DMS79 (cell line): ENCODE data around the gene ARMC6.
A peak's percentile ranks its signal among the peaks of the same experiment; 100 is the strongest.

Experiments used
- DNase-seq: peaks from one replicate; lab custom pipeline; 2025; lab: John Stamatoyannopoulos, UW

Gene ARMC6

DNA sequence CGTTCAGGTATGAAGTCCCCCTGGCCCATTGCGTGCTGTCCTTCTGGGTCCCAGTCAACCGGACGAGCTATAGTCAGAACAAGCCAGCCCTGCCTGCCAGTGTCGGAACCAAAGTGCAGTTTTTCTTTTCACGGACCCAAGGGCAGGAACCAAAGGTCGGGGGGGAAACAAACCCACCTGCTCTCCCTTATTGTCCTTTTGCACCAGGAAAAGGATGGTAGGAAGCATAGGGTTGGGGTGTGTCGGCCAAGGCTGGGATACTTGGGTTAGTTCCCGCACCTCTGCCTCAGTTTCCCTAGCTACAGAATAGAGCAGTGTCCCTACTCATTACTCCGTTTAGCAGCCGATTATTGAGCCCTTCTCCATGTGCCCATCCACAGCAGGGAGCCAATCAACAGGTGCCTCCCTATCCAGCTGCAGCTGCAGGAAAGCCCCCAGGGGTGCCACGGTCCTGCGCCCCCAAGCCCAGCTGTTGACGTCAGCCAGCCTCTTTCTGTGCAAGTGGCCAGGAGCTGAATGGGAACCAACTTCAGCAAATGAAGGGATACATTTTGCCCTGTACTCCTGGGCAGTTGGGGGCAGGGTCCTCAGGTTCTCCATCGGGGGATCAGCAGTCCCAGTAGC lies 21.0 kb downstream of the ARMC6 start:
- no peak for DNase-seq

DNA sequence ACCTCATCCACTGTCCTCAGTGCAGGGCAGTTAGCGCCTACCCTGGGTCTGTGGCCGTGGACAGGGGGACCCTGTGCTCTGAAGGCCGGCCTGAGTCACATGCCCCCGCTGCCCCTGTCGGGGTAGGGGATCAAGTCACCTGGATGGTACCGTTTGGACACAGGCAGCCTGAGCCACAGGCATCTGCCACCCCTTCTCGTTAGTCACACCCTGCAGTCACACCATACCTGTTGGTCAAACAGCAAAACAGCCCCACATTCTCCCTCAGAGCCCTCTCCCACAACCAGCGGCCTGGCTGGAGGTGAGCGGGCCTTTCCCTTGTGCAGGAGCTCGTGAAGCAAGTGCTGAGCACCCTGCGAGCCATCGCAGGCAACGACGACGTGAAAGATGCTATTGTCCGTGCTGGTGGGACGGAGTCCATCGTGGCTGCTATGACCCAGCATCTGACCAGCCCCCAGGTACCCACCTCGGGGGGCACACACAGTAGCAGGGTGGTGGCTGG lies 21.6 kb downstream of the ARMC6 start:
- DNase-seq: no peak

DNA sequence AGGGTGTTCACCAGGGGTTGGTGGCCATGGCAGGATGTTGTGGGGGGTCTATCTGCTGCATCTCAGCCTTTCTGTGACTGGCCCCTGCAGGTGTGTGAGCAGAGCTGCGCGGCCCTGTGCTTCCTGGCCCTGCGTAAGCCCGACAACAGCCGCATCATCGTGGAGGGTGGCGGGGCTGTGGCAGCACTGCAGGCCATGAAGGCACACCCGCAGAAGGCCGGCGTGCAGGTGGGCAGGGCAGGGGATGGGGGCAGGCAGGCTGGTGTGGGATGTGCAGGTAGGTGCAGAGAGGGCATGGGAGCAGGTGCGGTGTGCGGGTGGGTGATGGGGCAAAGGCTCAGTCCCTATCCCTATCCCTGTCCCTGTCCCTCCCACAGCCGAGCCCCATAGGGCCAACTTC lies 22.3 kb downstream of the ARMC6 start:
- no peak for DNase-seq

DNA sequence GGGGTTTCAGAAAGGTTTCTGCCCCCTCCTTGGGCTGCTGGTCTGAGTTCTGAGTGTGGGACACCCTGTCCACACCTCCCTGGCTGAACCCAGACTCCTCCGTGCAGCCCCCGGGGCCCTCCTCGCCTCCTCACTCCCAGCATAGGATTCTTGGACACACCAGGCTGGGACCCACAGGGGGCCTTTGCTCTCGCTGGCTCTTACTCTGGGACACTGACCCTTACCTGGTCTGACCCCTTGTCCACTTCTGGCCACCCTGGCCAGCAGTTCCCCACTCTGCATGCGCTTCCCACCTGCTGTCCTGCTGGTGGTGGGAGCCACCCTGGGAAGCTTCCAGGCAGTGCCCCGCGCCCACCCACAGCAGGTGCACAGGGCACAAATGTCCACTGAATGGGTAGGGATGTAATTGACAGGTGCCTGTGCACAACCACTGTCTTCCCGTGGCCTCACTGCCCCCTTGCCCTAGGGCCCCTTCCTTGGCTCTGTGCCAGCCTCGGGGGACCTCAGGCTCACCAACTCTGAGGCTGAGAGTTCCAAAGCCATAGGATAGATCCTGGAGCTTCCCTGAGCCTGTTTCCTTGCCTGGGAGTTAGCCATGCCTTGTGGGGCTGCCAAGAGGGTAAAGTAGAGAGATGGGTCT lies 23.4 kb downstream of the ARMC6 start:
- no peak for DNase-seq

DNA sequence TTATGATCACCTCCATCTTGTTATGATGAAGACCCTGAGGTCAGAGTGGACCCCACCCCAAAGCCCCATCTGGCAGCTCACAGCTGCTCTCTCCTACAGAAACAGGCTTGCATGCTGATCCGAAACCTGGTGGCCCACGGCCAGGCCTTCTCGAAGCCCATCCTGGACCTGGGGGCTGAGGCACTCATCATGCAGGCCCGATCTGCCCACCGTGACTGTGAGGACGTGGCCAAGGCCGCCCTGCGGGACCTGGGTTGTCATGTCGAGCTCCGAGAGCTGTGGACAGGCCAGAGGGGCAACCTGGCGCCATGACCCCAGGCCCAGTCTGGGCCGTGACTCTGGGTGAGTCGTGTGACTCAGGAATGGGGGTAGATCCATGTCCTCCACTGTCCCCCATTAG lies 23.9 kb downstream of the ARMC6 start:
- no peak for DNase-seq

DNA sequence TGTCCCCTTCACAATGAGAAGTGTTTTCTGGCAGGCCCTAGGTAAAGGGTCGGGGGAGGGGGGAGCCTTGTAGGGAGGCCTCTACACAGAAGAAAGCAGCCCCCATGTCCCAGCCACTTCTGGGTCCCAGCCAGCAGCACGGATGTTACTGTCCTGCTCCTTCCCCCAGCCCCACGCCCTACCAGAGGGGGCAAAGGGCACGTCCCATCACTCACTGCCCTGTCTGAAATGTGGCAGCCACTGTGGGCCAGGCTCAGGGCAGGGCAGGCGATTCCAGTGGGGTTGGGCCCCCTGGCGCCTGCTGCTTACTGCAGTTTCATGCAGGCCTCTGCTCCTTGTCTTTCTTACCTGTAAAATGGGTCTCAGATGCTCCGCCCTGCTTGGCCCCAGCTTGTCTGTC lies 24.3 kb downstream of the ARMC6 start:
- DNase-seq: no peak

DNA sequence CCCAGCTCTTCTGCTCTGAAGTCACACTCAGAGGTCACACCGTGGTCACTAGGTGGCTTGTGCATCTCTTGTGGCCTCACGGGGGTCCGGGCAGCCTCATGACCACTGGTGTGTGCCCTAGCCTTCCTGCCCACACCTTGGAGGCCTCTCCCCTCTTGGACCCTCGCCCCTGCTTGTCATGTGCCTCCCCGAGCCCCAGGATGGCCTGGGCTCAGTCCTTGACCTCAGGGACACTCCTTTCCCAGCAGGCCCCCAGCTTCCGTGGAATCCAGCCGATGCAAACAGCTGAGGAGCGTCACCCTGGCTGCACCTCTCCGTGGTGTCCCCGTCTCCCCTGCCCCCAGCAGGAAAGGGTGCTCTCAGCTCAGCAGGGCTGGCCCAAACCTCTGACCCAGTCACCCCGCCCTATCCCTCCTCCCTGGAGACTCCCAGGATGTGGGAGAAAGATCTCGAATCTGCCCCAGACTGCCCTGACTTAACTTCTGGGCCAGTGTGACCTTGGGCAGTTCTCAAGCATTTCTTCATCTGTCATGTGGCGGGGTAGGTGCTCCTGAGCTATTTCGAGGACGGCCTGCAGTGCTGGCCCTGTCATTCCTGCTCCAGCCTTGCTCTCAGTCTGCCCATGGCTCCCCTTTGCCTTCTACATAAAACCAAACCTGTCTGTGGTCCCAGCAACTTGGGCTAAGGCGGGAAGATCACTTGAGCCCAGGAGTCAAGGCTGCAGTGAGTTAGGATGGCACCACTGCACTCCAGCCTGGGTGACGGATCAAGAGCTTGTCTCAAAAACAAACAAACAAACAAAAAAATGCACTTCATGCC lies 25.8 kb downstream of the ARMC6 start:
- no peak for DNase-seq

DNA sequence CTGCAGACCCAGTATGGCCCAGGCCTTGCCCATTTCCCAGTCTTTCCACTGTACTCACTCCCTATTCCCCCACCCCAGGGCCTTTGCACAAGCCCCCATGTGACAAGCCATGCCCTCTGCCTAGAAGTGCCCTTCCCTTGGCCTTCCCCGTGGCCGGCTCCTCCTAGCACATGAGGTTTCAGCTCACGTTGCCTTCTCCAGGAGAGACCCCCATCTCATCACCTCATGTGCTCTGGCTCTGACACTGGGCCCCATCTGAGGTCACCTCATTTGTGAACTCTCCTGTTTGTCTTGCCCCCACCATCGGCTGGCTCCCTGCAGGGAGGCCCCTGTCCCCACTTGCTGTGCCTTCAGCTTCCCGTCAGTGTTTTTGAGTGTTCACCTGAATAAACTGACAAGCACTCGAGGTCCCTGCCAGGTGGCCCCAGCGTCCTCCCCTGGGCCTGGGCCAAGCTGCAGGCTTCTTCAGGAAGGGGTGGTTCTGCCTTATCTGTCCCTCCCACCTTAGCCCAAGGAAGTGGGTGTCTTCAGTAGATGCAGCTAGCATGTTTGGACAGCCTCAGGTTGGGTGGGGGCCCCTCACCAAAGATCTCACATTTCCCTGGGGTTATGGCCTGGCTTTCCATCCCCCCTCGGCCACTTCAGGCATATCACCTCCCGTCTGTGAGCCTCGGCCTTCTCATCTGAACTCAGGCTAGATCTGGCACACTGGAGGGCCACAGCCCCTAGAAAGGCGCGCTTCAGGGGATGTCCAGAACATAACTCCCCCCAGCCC lies 26.6 kb downstream of the ARMC6 start:
- peak; percentile 9 for DNase-seq

DNA sequence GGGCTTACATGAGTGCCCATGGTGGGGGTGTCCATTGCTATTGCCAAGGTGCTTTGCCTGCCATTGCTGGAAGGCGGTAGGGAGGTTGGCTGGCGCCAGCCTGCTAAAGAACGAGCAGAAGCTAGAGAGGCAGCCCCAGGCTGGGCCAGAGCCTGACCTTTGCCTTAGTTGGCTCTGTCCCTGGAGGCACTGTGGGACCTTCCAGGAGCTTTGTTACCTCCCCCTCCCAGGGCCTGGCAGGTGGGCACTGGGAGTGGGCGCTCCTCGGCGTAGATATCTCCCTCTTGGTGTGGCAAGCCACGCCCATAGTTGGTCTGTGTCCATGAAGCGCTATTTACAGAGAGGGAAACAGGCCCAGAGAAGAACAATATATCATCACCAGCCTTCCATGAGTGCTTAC lies 28.1 kb downstream of the ARMC6 start:
- peak; percentile 20 for DNase-seq

DNA sequence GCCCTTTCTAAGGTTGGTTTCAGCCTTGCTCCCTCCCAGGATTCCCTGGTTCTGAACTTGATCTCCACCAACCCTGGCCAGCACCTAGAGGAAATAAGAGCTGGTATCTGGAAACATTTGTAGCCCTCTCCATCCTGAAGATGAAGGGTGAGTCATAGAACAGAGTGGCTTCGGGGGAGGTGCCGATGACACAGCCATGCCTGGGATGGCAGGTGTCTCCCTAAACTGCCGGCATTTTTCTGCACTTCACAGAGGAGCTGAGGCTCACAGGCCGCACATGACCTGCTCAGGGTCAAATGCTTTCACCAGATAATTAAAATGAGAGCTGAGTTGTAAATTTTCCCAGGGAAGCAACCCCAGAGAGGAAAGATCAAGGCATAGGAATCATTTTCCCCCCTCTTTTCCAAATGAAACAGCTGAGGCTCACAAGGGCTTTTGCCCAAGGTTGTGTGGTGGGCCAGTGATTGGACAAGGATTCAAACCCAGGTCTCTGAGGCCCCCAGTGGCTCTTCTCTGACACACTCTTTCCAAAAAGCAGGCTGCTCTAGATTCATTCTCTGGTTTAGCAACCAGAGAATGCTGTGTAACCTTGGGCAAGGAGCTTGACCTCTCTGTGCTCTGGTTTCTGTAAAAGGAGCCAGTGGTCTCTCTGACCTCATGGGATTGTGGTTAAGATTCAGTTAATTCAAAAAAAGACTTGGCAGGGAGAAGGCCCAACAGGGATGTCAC lies 29.2 kb downstream of the ARMC6 start:
- DNase-seq: peak; percentile 9

DNA sequence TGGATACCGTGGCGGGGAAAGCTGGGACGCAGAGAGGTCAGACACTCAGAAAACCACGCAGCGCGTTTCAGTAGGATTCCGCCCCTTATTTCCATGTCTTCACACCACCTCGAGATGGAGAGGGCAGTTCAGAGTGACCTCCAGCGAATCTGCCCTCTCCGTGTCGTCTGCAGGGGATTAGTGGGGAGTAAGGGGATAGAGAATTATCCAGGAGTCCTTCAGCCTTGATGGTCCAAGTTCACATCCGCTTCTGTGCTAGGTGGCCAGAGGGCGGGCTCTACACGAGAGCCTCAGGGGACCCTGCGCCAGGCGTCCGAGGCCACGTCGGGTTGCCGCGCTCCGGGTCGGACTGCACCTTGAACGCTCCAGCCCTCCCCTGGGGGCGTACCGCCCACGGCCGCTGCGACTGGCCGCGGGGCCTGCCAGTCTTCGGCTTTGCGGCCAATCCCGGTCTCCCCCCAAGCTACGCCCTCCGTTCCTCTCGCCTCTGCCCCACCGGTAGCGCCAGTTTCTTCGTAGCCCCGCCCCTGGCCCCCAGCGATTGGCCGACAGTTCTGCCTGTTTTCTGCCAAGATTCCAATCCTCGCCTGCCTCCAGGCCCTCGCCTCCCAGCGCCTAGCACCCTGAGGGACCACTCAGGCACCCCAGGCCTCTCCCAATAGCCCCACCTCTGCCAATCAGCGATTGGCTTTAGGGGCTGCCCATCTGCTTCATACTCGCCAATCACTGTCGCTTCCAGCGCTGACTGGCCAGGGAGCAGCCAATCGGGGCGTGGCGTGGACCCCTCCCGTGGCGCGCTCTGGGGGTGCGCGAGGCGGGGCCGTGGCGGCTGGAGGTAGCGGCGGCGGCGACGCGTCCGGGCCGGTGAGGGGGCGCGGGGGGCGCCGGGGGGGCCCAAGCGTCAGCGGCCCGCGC lies 30.0 kb downstream of the ARMC6 start, which contains the start of gene SLC25A42:
Gene SLC25A42 (plus strand): TSS at position 812 of the 915 bp plus-strand sequence. CDS start 32,131 bp downstream, outside the sequence.
- DNase-seq: peak; percentile 99

DNA sequence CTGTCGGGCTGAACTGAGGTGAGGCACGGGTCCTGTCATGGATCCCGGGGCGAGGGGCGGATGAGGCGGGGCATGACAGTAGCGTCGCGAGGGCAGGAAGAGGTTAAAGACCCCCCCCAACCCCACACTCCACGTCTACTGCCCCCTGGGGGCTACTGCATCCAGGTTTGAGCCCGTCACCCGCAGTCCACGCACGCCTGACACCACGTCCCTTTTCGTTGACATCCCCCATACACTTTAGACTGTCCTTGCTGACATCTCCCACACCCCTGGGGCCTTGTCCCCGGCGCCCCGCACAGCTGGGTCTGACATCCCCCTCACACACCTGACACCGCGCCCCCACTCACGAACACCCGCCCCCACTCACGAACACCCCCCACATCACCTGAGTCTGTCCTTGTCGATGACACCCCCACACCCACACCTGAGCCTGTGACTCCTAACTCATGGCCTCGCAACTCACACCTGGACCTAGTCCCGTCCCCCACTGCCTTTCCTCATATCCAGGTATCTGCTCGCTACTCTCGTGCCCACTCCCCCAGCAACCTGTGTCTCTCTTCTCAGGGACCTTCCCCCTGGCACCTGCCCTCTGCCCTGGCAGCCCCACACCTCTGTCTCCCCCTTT lies 30.8 kb downstream of the ARMC6 start:
- DNase-seq: peak; percentile 44

DNA sequence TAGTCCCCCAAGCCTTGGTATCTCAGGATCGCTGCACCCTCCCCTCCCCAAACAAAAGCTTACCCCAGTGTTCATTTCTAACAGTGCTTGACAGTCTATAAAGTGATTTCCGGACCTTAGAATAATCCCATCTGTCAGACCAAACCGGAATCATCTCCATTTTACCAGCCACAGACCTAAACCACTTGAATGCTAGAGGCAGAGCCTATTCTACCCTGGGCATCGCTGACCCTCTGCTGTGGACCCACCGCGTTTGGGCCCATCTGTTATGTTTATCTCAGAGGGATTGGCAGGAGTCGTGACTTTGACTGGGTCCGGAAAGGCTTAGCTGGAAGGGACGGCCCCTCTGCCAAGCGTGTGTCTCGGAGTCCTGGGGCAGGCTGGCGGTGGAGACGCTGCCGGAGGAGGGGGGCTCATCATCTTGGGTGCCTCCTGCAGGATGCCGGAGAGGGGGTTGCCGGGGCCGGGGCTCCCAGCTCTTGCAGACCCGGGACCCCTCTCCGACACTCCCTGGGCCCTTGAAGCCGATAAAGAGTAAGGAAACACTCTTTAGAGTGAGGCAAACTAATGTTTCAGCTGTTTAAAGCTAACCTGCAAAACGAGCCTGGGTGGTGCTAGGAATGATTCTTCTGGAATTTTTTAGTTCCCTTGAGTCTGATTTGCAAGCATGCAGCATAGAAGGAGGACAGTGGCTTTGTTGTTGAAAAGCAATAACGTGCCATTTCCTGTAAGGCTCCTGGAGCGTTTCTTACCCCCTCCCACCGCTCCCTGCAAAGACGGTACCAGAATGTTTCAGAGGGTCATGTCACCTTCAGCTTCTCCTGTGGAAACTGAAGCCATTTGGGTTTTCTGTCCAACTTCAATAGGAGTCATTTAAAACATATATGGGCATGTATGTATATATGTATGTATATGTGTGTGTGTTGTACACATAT lies 31.7 kb downstream of the ARMC6 start:
- DNase-seq: no peak

DNA sequence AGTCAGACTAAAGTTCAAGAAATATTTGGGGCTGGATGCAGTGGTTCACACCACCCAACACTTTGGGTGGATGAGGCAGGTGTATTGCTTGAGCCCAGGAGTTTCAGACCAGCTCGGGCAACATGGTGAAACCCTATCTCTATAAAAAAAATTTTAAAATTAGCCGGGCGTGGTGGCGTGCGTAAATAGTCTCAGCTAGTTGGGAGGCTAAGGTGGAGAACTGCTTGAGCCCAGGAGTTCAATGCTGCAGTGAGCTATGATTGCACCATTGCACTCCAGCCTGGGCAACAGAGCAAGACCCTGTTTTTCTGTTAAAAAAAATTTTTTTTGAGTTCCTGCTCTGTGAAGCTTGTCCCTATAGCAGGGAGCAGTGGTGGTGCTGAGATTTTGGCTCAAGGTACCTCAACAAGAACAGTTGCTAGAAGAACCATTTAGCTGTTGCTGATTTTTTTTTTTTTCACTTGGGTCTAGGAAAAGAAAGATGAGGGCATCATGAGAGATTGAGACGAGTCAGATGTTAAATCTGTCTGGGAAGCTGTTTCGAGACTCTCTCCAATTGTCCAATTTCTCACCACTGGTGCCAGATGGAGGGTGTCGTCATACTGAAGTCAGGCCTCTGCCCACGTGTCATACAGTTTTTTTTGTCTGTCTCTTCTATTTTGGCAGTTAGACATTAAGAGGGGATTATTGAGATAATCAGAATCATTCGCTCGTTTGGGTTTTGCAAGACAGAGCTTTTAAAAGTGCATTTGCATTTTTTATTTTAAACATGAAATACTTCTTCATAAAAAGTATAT lies 34.1 kb downstream of the ARMC6 start:
- no peak for DNase-seq

DNA sequence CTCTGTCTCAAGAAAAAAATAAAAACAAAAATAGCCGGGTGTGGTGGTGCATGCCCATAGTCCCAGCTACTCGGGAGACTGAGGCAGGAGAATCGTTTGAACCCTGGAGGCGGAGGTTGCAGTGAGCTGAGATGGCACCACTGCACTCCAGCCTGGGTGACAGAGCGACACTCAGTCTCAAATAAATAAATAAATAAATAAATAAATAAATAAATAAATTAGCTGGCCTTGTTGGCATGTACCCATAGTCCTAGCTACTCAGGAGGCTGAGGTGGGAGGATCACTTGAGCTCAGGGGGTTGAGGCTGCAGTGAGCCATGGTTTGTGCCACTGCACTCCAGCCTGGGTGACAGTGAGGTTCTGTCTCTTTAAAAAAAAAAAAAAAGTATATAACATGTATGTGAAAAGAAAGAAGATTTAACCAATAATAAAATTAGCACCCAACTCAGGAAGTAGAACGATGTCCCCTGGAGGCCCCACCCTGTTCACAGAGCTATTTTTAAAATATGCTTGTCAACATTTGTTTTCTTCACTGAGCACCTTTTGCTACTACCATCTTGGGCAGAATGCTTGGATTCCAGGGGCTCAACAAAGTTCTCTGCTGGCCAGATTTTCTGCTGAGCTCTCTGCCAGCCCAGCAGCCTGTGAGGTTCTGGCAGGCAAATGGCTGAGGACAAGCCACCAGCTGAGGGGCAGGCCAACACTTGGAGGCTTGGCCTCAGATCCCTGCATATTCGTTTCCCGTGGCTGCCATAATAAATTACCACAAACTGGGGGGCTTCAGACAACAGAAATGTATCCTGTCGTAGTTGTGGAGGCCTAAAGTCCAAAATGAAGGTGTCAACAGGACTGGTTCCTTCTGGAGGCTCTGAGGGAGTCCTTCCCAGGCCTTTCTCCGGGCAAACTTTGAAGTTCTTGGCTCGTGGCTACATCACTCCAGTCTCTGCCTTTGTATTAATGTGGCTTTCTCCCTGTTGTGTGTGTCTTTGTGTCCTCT lies 35.6 kb downstream of the ARMC6 start:
- DNase-seq: no peak

DNA sequence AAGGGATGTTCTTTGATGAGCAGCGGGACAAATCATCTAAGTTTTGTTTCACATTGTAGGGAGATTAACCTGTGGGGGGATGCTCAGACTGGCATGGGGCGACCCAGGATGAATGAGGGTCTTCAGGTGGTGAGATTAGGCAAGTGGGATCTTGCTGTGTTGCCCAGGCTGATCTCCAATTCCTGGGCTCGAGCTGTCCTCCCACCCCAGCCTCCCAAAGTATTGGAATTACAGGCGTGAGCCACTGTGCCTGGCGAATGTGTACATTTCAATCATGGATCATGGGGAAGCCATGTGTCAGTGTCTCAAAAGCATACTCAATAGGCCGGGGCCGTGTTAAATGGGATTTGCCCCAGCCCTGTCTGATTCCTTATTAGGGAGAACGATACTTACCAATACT lies 38.5 kb downstream of the ARMC6 start:
- no peak for DNase-seq
